IPS DF 4.7 (cell line): Measurements from ENCODE around the gene NPEPL1.
A peak's percentile ranks its signal among the peaks of the same experiment; 100 is the strongest.
"Not testable (repeated sequence)": the region's sequence is repeated elsewhere in the genome, so short reads cannot be mapped to it uniquely, and the experiment has no call there.

ENCODE experiments used
- DNase-seq: peaks from one replicate; pipeline ENCODE4 v3.0.0-alpha.2; 2013; ENCODE audit warnings: low spot score; ENCODE audit errors: extremely low read depth

Gene NPEPL1

DNA sequence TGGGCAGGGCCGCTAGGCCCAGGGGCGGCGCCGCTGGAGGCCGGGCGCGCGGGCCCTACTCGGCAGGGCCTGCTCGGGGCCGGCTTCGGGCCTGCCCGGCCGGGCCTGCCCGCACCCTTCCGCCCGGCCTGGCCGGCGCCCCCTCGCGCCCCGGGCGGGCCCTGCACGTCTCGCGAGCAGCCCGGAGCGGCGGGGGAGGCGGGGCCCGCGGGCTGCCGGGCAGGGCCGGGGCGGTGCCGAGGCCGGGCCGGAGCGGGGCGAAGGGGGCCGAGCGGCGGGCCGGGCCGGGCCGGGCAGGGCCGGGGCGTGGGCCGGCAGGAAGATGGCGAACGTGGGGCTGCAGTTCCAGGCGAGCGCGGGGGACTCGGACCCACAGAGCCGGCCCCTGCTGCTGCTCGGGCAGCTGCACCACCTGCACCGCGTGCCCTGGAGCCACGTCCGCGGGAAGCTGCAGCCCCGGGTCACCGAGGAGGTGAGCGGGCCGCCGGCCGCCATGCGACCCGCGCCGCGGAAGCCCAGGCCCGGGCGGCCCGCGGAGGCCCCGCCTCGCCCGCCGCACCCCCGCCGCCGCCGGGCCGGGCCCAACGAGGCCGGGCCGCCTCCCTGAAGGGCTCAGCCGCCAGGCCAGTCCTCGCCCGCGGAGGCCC, at the start of gene NPEPL1:
Gene NPEPL1, plus strand, starts transcription at position 222 of the 647 bp plus-strand sequence. Its CDS starts 101 bp downstream, at position 323.
- DNase-seq = no peak

GRCh38 chr20:58642896-58643295, 49.7 kb upstream of the NPEPL1 start:
- not testable (repeated sequence) for DNase-seq

DNA sequence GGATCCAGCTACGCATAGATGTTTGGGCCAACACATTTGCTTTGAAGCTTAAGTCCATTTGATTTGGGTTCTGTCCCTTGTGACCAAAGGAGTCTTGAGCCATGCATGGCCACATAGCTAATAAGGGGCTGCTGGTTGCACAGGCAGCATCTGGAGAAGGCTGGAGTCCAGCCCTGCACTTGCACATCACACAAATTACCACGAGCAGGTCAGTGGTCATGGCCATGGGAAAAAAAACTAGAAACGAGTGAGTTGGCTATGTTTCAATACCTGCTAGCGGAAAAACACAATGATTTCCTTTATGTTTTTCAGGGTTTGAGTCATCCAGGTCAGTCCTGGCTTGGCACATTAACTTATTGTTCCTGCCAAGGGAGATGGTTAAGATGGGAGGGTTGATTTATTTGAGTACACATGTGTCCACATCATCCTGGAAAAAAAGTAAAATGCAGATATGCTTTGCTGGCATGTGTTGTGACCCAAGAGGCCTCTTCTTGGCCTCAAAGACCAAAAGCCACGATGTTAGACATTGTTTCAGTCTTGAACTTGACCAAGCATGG, 47.1 kb upstream of the NPEPL1 start:
- DNase-seq = no peak

GRCh38 chr20:58646257-58646656, 46.3 kb upstream of the NPEPL1 start:
- DNase-seq = no peak

DNA sequence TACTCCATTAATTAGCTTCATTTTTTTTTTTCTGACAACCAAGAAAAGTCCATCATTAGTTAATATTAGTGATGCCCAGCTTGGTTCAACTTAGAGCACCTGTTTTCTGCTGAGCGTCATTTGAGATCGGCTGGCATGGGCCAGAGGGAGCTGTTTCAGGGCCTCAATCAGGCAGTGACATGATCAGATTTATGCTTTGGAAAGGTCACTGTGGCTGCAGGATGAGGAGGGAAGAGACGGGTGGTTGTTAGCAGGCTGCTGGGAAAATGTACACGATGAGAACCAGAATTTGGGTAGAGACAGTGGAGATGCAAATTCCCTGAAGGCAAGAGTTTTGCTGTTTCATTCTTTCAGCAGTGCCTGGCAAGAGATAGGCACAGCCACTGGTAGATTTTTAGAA, 45.9 kb upstream of the NPEPL1 start:
- no peak for DNase-seq

DNA sequence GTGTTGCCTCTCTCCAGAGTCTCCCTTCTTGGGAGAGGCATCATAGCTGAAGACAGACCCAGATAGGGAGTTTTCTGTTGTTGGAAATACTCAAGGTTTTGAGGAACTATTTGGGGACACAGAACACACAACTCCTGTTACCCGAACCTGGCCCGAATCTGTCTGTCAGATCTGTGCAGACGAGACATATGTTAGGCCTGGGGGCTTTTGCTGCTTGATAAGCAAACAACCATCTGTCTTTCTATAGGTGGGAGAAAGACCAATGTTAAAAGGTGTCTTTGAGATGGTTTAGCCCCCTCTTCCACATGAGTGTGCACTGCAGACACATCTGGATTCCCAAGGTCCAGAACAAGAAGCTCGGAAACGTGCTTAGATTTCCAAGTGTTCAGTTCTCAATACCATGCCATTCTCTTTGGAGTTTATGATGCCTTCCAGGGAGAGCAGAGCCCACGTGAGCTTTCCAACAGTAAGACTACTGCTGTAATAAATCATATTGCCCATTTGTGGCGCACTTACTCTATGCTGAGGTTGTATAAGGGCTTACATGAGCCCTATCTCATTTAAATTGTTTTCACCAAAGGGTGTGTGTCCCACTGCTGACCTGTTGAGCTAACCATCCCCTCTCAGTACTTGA, 45.3 kb upstream of the NPEPL1 start:
- no peak for DNase-seq

- DNase-seq = no peak
Measured at GRCh38 chr20:58647796-58648501, 44.7 kb upstream of the NPEPL1 start.

GRCh38 chr20:58648502-58648825, 44.1 kb upstream of the NPEPL1 start:
- DNase-seq = not testable (repeated sequence)

DNA sequence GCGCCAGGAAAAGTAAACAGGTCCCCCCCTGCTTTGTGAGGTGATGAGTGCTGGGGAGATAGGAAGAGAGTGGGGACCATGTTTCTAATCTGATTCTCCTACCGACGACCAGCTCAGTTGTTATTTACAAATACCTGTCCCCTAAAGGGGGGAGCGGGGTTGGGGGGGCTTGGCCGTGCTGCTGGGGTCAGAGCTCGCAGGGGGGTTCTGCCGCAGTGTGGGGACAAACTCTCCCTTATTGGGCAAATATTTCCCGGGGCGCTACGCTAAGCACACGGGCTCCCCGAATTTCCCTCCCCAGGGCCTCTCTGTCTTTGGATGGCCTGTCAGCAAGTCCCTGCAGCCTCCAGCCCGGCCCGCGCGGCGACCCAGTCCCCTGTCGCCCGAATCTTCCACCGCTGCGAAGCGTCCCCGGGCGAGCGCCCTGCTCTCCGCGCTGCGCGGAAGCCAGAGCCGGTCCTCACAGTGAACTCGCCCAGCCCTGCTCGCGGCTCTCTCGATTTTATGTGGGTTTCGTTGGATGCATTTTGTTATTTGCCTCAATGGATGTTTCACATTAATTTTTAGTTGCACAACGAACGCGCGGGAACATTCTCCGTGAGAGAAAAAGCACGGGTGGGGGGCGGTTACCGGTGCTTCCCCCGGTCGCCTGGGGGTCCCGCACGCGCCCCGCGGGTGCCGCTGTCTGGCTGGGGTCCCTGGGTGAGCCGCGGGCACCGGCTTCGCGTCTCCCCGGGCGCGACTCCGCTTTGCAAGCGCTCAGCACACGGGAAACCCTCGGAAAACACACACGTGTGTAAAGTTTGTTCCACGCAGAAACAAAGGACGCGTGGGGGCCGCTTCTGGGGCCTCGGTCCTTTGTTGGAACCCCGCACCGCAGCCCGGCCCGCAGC, 43.1 kb upstream of the NPEPL1 start:
- no peak for DNase-seq

DNA sequence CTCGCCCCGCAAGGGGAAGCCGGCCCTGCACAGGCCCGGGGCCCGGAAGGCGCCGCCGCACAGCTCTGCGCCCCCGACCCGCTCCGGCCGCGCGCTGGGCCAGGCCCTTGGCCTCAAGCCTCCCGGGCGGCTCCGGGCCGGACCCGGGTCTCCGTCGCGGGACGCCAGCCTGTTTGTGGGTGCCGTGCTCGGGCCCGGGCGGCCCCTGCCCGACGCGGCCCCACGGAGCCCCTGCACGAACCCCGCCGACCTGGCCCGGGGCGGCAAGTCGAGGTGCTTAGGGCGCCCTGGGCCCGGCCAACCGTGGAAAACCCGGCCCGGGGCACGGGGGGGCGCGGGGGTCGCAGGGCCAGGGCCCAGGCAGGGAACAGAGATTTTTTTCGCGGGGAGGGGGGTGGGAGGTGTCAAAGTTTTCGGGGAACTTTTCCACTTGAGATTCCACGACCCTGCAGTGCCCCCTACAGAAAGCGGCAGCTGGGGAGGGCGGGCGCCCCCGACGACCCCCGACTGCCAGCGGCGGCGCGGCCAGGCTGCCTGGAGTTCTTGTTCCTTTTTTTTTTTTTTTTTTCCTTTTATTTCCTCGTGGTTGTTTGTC, 42.3 kb upstream of the NPEPL1 start:
- no peak for DNase-seq

DNA sequence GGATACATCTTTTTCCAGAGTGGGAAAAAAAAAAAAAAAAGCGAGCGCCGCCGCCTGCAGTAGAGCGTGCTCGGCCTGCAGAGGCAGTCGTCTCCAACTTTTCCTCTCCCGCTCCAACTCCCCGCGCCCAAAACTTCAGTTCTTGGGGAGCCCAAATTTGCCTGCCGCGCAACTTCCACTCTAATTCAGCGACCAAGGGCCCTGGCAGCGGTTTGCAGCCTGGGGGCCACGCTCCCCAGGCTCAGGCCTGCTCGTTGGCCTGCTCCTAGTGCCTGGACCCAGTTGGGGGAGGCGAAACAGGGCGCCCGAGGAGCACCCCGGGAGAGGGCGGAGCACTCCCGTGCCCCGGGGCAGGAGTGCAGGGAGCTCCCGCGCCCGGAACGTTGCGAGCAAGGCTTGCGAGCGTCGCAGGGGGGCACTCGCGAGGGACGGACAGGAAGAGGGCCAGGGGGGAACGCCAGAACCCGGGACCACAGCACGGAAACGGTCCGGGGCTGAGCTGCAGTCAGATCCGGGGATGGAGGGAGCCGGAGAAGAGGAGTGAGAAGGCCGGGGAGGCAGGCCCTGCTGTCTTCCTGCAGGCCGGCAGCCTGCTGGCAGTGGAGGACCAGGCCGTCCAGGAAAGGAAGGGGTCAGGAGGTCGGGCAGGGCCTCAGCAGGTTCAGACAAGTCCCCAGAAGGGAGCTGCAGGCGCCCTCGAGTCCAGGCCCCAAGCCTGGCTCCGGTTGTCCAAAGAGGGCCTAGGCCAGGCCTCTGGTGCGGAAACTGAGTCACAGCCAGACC, 41.6 kb upstream of the NPEPL1 start, which contains the start of gene STX16:
Gene STX16, plus strand, starts transcription at position 508 of the 783 bp plus-strand sequence. CDS start 724 bp downstream, outside the sequence.
- no peak for DNase-seq

GRCh38 chr20:58651559-58651945, 41.0 kb upstream of the NPEPL1 start:
- no peak for DNase-seq

DNA sequence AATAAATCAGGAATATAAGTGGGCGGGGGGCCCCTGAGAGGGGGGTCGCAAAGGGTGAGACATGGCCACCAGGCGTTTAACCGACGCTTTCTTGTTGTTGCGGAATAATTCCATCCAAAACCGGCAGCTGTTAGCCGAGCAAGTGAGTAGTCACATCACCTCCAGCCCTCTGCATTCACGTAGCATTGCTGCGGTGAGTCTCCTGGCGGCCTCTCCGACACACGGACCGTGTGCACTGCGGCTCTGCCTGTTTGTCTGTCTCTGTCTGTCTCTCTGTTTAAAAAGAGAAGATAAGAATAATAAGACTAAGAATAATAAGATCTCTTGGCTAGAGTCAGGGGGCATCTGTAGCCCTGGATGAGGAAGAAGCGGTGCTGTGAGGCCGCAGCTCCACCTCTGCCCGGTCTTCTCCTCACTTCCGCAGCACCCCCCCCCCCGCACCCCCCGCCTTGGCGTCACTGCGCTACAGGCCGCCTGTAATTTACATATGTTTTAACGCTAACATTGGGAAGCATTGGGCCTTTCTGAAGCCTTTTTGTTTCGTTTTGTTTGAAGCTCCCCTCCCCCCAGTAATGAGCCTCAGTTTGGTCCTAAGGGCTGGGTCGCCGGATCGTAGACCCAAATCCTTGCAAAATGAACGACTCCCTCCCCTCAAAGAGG, 40.5 kb upstream of the NPEPL1 start:
- DNase-seq = peak; percentile 87

GRCh38 chr20:58652606-58653294, 39.9 kb upstream of the NPEPL1 start:
- no peak for DNase-seq

DNA sequence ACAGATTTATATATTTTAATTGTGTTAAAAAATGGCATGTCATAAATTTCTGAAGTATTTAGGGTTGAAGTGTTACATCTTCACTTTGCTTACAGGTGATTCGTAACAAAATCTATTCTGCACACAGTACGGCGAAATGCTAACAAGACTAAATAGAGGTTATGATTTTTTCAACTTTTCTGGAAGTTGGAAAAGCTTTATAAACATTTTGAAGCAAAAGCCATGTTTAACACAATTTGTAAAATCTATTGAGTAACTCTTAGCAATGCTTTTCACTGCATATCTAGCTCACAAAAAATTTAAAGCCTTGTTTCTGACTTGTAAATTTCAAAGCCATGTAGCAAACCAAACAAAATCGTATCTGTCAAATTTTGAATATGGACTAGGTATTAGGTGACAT, 38.3 kb upstream of the NPEPL1 start:
- DNase-seq = no peak

GRCh38 chr20:58655328-58656107, 37.1 kb upstream of the NPEPL1 start:
- DNase-seq = no peak

DNA sequence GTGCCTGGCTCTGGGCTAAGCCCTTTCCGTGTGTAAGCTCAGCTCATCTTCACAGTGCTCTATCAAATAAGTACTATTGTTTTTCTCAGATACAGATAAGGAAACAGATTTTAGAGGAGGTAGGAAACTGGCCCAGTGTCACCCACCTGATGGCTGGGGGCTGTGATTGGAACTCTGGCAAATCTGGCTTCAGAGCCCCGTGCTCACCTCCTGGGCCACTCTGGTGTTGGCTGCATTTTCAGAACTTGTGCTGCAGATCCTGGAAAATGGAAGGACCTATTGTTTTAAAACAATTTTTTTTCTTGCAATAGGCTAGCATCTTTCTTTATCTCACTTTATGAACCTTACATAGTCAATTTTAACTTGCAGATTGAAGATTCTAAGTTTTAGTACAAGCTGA, 35.8 kb upstream of the NPEPL1 start:
- no peak for DNase-seq

- DNase-seq = no peak
Measured at GRCh38 chr20:58657262-58657661, 35.3 kb upstream of the NPEPL1 start.
